ENCODE results near the gene TLDC2.
"Not testable (repeated sequence)": the region's sequence is repeated elsewhere in the genome, so short reads cannot be mapped to it uniquely, and the experiment has no call there.

TLDC2 gene

GRCh38 chr20:36872852-36873251 lies 3.1 kb upstream of the TLDC2 start:
- TF ChIP-seq CTCF (IDR thresholded peaks at IDR 0.05; ENCODE audit: borderline replicate concordance, insufficient read depth, low read depth, low read length), result no peak
- no peak overlapping the region for H3K4me3 ChIP-seq (ENCODE audit: low read depth, low read length)

GRCh38 chr20:36873498-36874189 lies 2.3 kb upstream of the TLDC2 start:
- no peak for TF ChIP-seq CTCF (IDR thresholded peaks at IDR 0.05; ENCODE audit: borderline replicate concordance, insufficient read depth, low read depth, low read length)
- H3K4me3 ChIP-seq (ENCODE audit: low read depth, low read length), result no peak overlapping the region

- not testable (repeated sequence) for H3K4me3 ChIP-seq (ENCODE audit: low read depth, low read length)
Measured at GRCh38 chr20:36875093-36875492, 845 bp upstream of the TLDC2 start.

GRCh38 chr20:36876473-36876833 lies 515 bp downstream of the TLDC2 start:
- H3K4me3 ChIP-seq (ENCODE audit: low read depth, low read length), result no peak overlapping the region
- no peak for TF ChIP-seq CTCF (IDR thresholded peaks at IDR 0.05; ENCODE audit: borderline replicate concordance, insufficient read depth, low read depth, low read length)

GRCh38 chr20:36878941-36879340 lies 3.0 kb downstream of the TLDC2 start:
- no peak for TF ChIP-seq CTCF (IDR thresholded peaks at IDR 0.05; ENCODE audit: borderline replicate concordance, insufficient read depth, low read depth, low read length)
- no peak overlapping the region for H3K4me3 ChIP-seq (ENCODE audit: low read depth, low read length)

- H3K4me3 ChIP-seq (ENCODE audit: low read depth, low read length), result no peak overlapping the region
- TF ChIP-seq CTCF (IDR thresholded peaks at IDR 0.05; ENCODE audit: borderline replicate concordance, insufficient read depth, low read depth, low read length), result no peak
Measured at GRCh38 chr20:36880741-36881250, 4.9 kb downstream of the TLDC2 start.

- H3K4me3 ChIP-seq (ENCODE audit: low read depth, low read length), result no peak overlapping the region
- TF ChIP-seq CTCF (IDR thresholded peaks at IDR 0.05; ENCODE audit: borderline replicate concordance, insufficient read depth, low read depth, low read length), result no peak
Measured at GRCh38 chr20:36881331-36881730, 5.4 kb downstream of the TLDC2 start.
